ENCODE data around the gene PCID2. TPM values are rescaled to one million over a fixed set of nuclear protein-coding genes. Genes with fewer than 3 reads are reported as not detected.

The PCID2 gene
- total RNA-seq, 6 donors from 2014 or later: 30.7 to 62.5 (median 37.1) TPM

- H3K4me1 ChIP-seq: peaks cover 0 to 5% (median 0%) of the 10 kb centered on the region in 4 donors
- DNase-seq: peak in 1 of 2 donors; percentile 77
- no peaks in the 10 kb centered on the region for H3K27me3 ChIP-seq
- H3K36me3 ChIP-seq: peaks cover 0 to 72% (median 35%) of the 10 kb centered on the region in 4 donors
- no peaks in the 10 kb centered on the region for H3K9me3 ChIP-seq
- WGBS, 2 donors: 62 to 73% methylated on average over 9 of the region's 9 CpGs
- H3K27ac ChIP-seq: peak overlapping the region in 3 of 4 donors; percentile 24 to 72 (median 63)
- peak; percentile 85 to 97 for ATAC-seq (ENCODE audit: low FRiP score in 2 of 2)
- no peak overlapping the region for H3K4me3 ChIP-seq
- TF ChIP-seq EP300 (IDR thresholded peaks at IDR 0.05) (peak in 2 of 4 donors; percentile 54 to 66), CTCF (IDR thresholded peaks at IDR 0.05) (no peak), POLR2A (IDR thresholded peaks at IDR 0.05) (peak in 1 of 4 donors; percentile 21), POLR2AphosphoS5 (IDR thresholded peaks at IDR 0.05) (peak; percentile 64 to 73)
Measured at GRCh38 chr13:113187263-113187669, 21.2 kb downstream of the PCID2 start.

GRCh38 chr13:113186061-113186900 lies 22.2 kb downstream of the PCID2 start:
- DNase-seq (no peak), ATAC-seq (ENCODE audit: low FRiP score in 2 of 2) (no peak)
- peak overlapping the region in 3 of 4 donors; percentile 24 to 72 (median 63) for H3K27ac ChIP-seq
- H3K4me1 ChIP-seq: peaks cover 0 to 5% (median 0%) of the 10 kb centered on the region in 4 donors
- H3K27me3 ChIP-seq: no peaks in the 10 kb centered on the region
- H3K4me3 ChIP-seq: no peak overlapping the region
- peaks cover 0 to 65% (median 40%) of the 10 kb centered on the region in 4 donors for H3K36me3 ChIP-seq
- WGBS, 2 donors: 72 to 76% methylated on average over 12 to 13 of the region's 13 CpGs
- H3K9me3 ChIP-seq: no peaks in the 10 kb centered on the region
- TF ChIP-seq POLR2A (IDR thresholded peaks at IDR 0.05): no peak
- TF ChIP-seq CTCF (IDR thresholded peaks at IDR 0.05): no peak
- no peak for TF ChIP-seq EP300 (IDR thresholded peaks at IDR 0.05)
- no peak for TF ChIP-seq POLR2AphosphoS5 (IDR thresholded peaks at IDR 0.05)

- peak in 1 of 2 donors; percentile 59 for DNase-seq
- Histone ChIP-seq H3K27me3 (no peaks in the 10 kb centered on the region), H3K36me3 (peaks cover 3 to 65% (median 48%) of the 10 kb centered on the region in 4 donors), H3K4me1 (peaks cover 0 to 10% (median 0%) of the 10 kb centered on the region in 4 donors), H3K9me3 (no peaks in the 10 kb centered on the region), H3K27ac (no peak overlapping the region), H3K4me3 (no peak overlapping the region)
- no peak for ATAC-seq (ENCODE audit: low FRiP score in 2 of 2)
- 87 to 88% methylated on average over 17 to 22 of the region's 22 CpGs for WGBS, 2 donors
- TF ChIP-seq EP300 (IDR thresholded peaks at IDR 0.05) (no peak), CTCF (IDR thresholded peaks at IDR 0.05) (no peak), POLR2AphosphoS5 (IDR thresholded peaks at IDR 0.05) (no peak), POLR2A (IDR thresholded peaks at IDR 0.05) (no peak)
Measured at GRCh38 chr13:113184568-113185440, 23.7 kb downstream of the PCID2 start.

- ATAC-seq (ENCODE audit: low FRiP score in 2 of 2): no peak
Measured at GRCh38 chr13:113183450-113184129, 24.9 kb downstream of the PCID2 start.

More at GRCh38 chr13:113183450-113184129, 24.9 kb downstream of the PCID2 start:
- DNase-seq: no peak
- H3K36me3 ChIP-seq: peaks cover 8 to 68% (median 54%) of the 10 kb centered on the region in 4 donors
- no peak overlapping the region for H3K27ac ChIP-seq
- H3K4me3 ChIP-seq: no peak overlapping the region
- 90 to 91% methylated on average over 14 of the region's 14 CpGs for WGBS, 2 donors
- TF ChIP-seq POLR2A (IDR thresholded peaks at IDR 0.05) (no peak), CTCF (IDR thresholded peaks at IDR 0.05) (no peak), POLR2AphosphoS5 (IDR thresholded peaks at IDR 0.05) (no peak), EP300 (IDR thresholded peaks at IDR 0.05) (no peak)
- H3K9me3 ChIP-seq: no peaks in the 10 kb centered on the region
- H3K4me1 ChIP-seq: peaks cover 0 to 13% (median 0%) of the 10 kb centered on the region in 4 donors
- H3K27me3 ChIP-seq: no peaks in the 10 kb centered on the region
